K562 (cell line): ENCODE results near the gene CRAT. TPM values are rescaled to one million over a fixed set of nuclear protein-coding genes. Genes with fewer than 3 reads are reported as not detected.

ENCODE experiments used
- ATAC-seq: fragments of 200-7000 bp; cut with Tn5 transposase; 3 replicates; pipeline ENCODE4 v1.9.1; 2020; ENCODE audit warnings: moderate library complexity
- BruUV-seq: library from RNA; stranded (reverse); fragments of 400-500 nt; replicated peaks from 2 replicates; lab custom pipeline; 2021; lab: Mats Ljungman, UMichigan
- CTCF ChIA-PET: fragments of 300-600 bp; formaldehyde crosslinking; extraction: SDS; loops from one replicate; lab custom pipeline; 2021; ENCODE audit warnings: low intra/inter-chr PET ratio; lab: Yijun Ruan, JAX
- POLR2A ChIA-PET: fragments of 300-600, 350-650 bp; sonication (Branson Sonifier 250); formaldehyde crosslinking; extraction: SDS; loops from one replicate; lab custom pipeline; 2021; ENCODE audit warnings: antibody characterized with exemption, inconsistent platforms; lab: Yijun Ruan, JAX
- DNase-seq, 4 experiments: peaks; one replicate each; pipeline versions ENCODE4 v3.0.0 to v3.0.0-alpha.2; 2011 to 2018; ENCODE audit warnings: low spot score in 3 of 4, mixed read lengths in 3 of 4; ENCODE audit errors: extremely low read depth in 1 of 4
- FAIRE-seq: peaks from 2 replicates; lab custom pipeline; 2011; peaks lifted over from hg19 to GRCh38; lab: Jason Lieb, UNC
- H2AFZ ChIP-seq: 2 replicates; pipeline ENCODE4 v1.6.0; 2011; ENCODE audit warnings: low read depth, low read length, control low read depth, inconsistent platforms
- H3K27ac ChIP-seq: fragments of 200-600 bp; 3 replicates; pipeline ENCODE4 v1.8.0; 2011; ENCODE audit warnings: low read depth, mild to moderate bottlenecking, control low read depth, inconsistent platforms, low read length, moderate library complexity, mixed read lengths; ENCODE audit errors: extremely low read depth
- H3K27me3 ChIP-seq, 2 experiments: fragments of 300-600 bp in 1 of 2; 2 replicates in 1 of 2; 3 replicates in 1 of 2; pipeline versions ENCODE4 v1.6.0 to v1.8.0; 2011; ENCODE audit warnings: inconsistent platforms in 2 of 2, low read length in 2 of 2, mild to moderate bottlenecking in 1 of 2, mixed read lengths in 1 of 2, moderate library complexity in 1 of 2; ENCODE audit not compliant: control insufficient read depth in 2 of 2, insufficient read depth in 2 of 2
- H3K36me3 ChIP-seq: fragments of 300-600 bp; 3 replicates; pipeline ENCODE4 v1.8.0; 2011; ENCODE audit warnings: mild to moderate bottlenecking, low read length, inconsistent platforms; ENCODE audit not compliant: control insufficient read depth, insufficient read depth
- H3K4me1 ChIP-seq, 2 experiments: fragments of 200-600 bp in 1 of 2; replicated peaks in 1 of 2; 2 replicates in 1 of 2; 3 replicates in 1 of 2; pipeline versions ENCODE4 v1.5.1 to v1.8.0; 2011; ENCODE audit warnings: inconsistent platforms in 2 of 2, low read length in 2 of 2, mild to moderate bottlenecking in 1 of 2, mixed read lengths in 1 of 2, moderate library complexity in 1 of 2; ENCODE audit not compliant: control insufficient read depth in 2 of 2, insufficient read depth in 2 of 2
- H3K4me2 ChIP-seq: 2 replicates; pipeline ENCODE4 v1.6.1; 2011; ENCODE audit warnings: low read length, control low read depth, inconsistent platforms, mixed read lengths; ENCODE audit not compliant: insufficient read depth
- H3K4me3 ChIP-seq: fragments of 200-600 bp; sonication (generic), shearing (Covaris generic); 2 replicates; pipeline ENCODE4 v1.5.1; 2016; ENCODE audit warnings: control low read depth, inconsistent platforms
- H3K79me2 ChIP-seq: fragments of 200-600 bp; 3 replicates; pipeline ENCODE4 v1.8.0; 2011; ENCODE audit warnings: low read length, inconsistent platforms; ENCODE audit not compliant: control insufficient read depth, insufficient read depth
- H3K9ac ChIP-seq, 2 experiments: 2 replicates each; pipeline versions ENCODE4 v1.6.0 to v1.6.1; 2011; ENCODE audit warnings: low read depth in 2 of 2, low read length in 2 of 2, control low read depth in 1 of 2, inconsistent platforms in 1 of 2, mild to moderate bottlenecking in 1 of 2, mixed read lengths in 1 of 2; ENCODE audit not compliant: insufficient read depth in 1 of 2
- H3K9me1 ChIP-seq: one replicate; pipeline ENCODE4 v1.6.0; 2011; ENCODE audit warnings: inconsistent platforms, mild to moderate bottlenecking, low read length, moderate library complexity; ENCODE audit not compliant: control insufficient read depth, insufficient read depth
- H3K9me3 ChIP-seq: replicated peaks from 2 replicates; pipeline ENCODE4 v1.5.1; 2011; ENCODE audit warnings: low read depth, low read length, inconsistent platforms; ENCODE audit not compliant: control insufficient read depth, insufficient read depth
- H4K20me1 ChIP-seq: replicated peaks from 2 replicates; pipeline ENCODE4 v1.6.1; 2011; ENCODE audit warnings: low read length, inconsistent platforms, mixed read lengths; ENCODE audit not compliant: control insufficient read depth, insufficient read depth
- E2F4 ChIP-seq: sonication (generic); formaldehyde crosslinking; IDR thresholded peaks from 2 replicates; pipeline ENCODE4 v1.8.0; 2022; ENCODE audit warnings: mild to moderate bottlenecking, low read depth, missing genetic modification reagents
- KLF1 ChIP-seq: fragments of 450-650 bp; IDR thresholded peaks from 2 replicates; pipeline ENCODE4 v1.6.1; 2016; ENCODE audit warnings: missing genetic modification characterization, missing compliant biosample characterization
- NCOR1 ChIP-seq: fragments of 450-650 bp; IDR thresholded peaks from 2 replicates; pipeline ENCODE4 v1.6.1; 2016; ENCODE audit warnings: mild to moderate bottlenecking, moderate library complexity
- NFATC3 ChIP-seq: fragments of 450-650 bp; IDR thresholded peaks from 2 replicates; pipeline ENCODE4 v1.6.1; 2017; ENCODE audit warnings: mild to moderate bottlenecking
- NFIC ChIP-seq: fragments of 450-650 bp; IDR thresholded peaks from 2 replicates; pipeline ENCODE4 v1.6.1; 2017; ENCODE audit warnings: mild to moderate bottlenecking, inconsistent platforms
- TAL1 ChIP-seq: fragments of 450-650 bp; IDR thresholded peaks from 2 replicates; pipeline ENCODE4 v1.6.1; 2016; ENCODE audit warnings: mild to moderate bottlenecking
- TFAP4 ChIP-seq: sonication (generic); formaldehyde crosslinking; IDR thresholded peaks from 2 replicates; pipeline ENCODE4 v1.8.0; 2022; ENCODE audit warnings: missing genetic modification reagents, mild to moderate bottlenecking, moderate library complexity, borderline replicate concordance
- ZBED1 ChIP-seq: IDR thresholded peaks from 2 replicates; pipeline ENCODE4 v1.6.1; 2014
- ZC3H4 ChIP-seq: sonication (generic); formaldehyde crosslinking; IDR thresholded peaks from 2 replicates; pipeline ENCODE4 v1.9.0; 2021; ENCODE audit warnings: missing genetic modification reagents, borderline replicate concordance
- ZNF174 ChIP-seq: fragments of 250-450 bp; sonication (Bioruptor Pico); IDR thresholded peaks from 2 replicates; pipeline ENCODE4 v1.4.0; 2020; ENCODE audit warnings: mild to moderate bottlenecking
- ZNF212 ChIP-seq: fragments of 450-650 bp; formaldehyde crosslinking; IDR thresholded peaks from 2 replicates; pipeline ENCODE4 v1.4.0; 2020; ENCODE audit warnings: mild to moderate bottlenecking
- WGBS: fragments of 100-300 bp; shearing (Covaris generic); methylation state at CpG from one replicate; pipeline ENCODE4 v1.1.6; 2016; ENCODE audit warnings: low coverage, mixed read lengths; ENCODE audit not compliant: insufficient coverage; ENCODE audit errors: missing lambda C conversion rate; 5-methylcytosine and 5-hydroxymethylcytosine counted together
- in situ Hi-C: fragments of 300-500 bp; cut with MboI; formaldehyde crosslinking; loops from 4 replicates; pipeline ENCODE4 v1.15.0; 2018; ENCODE audit warnings: inconsistent platforms, mixed read lengths
- intact Hi-C: fragments of 100-400 bp; cut with micrococcal nuclease; formaldehyde crosslinking; loops from 2 replicates; pipeline ENCODE4 v1.14.2; 2022
- polyA plus RNA-seq, 8 experiments: library from polyadenylated mRNA; depleted of rRNA in 4 of 8; stranded (reverse) in 5 of 8; unstranded in 3 of 8; fragments of >200 nt; fragmentation: Nextera tagmentation in 2 of 8; fragmentation: Illumina TruSeq in 1 of 8; extraction: Ambion mirVana in 2 of 8; extraction: Trizol in 1 of 8; gene quantifications; 2 replicates each; pipeline versions ENCODE4 v1.2.1 to v1.2.3, GENCODE V29; 2011 to 2014; ENCODE audit warnings: inconsistent platforms in 1 of 8, missing spikeins in 1 of 8
- total RNA-seq, 7 experiments: library from RNA; depleted of rRNA in 6 of 7; stranded (reverse); fragments of >200 nt in 6 of 7; fragmentation: Illumina TruSeq in 2 of 7; extraction: Trizol in 2 of 7; gene quantifications; 2 replicates each; pipeline versions ENCODE4 v1.2.1 to v1.2.3, GENCODE V29; 2011 to 2021; ENCODE audit warnings: low replicate concordance in 1 of 7

The CRAT gene
- total and polyA plus RNA-seq, 9 of the 15 experiments (the other 6 are each of a cell fraction or from before 2014, with no cell fraction given) = 0.20 to 13.8 (median 5.4) TPM

- 78% methylated on average over 4 of the region's 4 CpGs for WGBS
- no peaks in the 10 kb centered on the region for H3K27me3 ChIP-seq
- H3K9me1 ChIP-seq = no peaks in the 10 kb centered on the region
- H3K79me2 ChIP-seq = peaks cover 48% of the 10 kb centered on the region
- no peaks in the 10 kb centered on the region for H3K9me3 ChIP-seq
- H3K27ac ChIP-seq = no peak overlapping the region
- peaks cover 34% of the 10 kb centered on the region; the same call in 2 of the 3 replicates for H3K36me3 ChIP-seq
- H3K4me2 ChIP-seq = no peak overlapping the region
- peaks cover 4 to 13% of the 10 kb centered on the region in 2 experiments for H3K4me1 ChIP-seq
- in situ Hi-C loops = no loop called here
- no peak overlapping the region for H3K4me3 ChIP-seq
- DNase-seq = no peak
- peak; percentile 75; the same call in 1 of the 2 replicates for TF ChIP-seq NFIC
- no peak for TF ChIP-seq NFATC3
- no peak overlapping the region for H3K9ac ChIP-seq
- ChIA-PET CTCF (no interaction called here), POLR2A (no interaction called here)
- ATAC-seq = no peak
- intact Hi-C loops = no loop called here
- peaks cover 3% of the 10 kb centered on the region; the same call in 1 of the 2 replicates for H4K20me1 ChIP-seq
- FAIRE-seq = peak; percentile 44
- BruUV-seq = no TSS peak
- no peak overlapping the region for H2AFZ ChIP-seq
These were observed 8.2 kb upstream of the CRAT start for GRCh38 chr9:129118799-129119198.

GRCh38 chr9:129113645-129114304 is 3.2 kb upstream of the CRAT start:
- H3K4me1 ChIP-seq = peaks cover 23 to 42% of the 10 kb centered on the region in 2 experiments
- no peaks in the 10 kb centered on the region for H3K9me3 ChIP-seq
- no peak overlapping the region for H3K4me3 ChIP-seq
- H4K20me1 ChIP-seq = peaks cover 3% of the 10 kb centered on the region; the same call in 1 of the 2 replicates
- peak overlapping the region; percentile 1; the same call in 1 of the 2 replicates for H3K4me2 ChIP-seq
- intact Hi-C loops = loop anchor here (5.0 kb wide), 1 partner anchor 86 kb away; the partner anchor contains the start of gene SH3GLB2
- DNase-seq (peak in 2 of 4 experiments; percentile 56 to 75), FAIRE-seq (peak; percentile 84), ATAC-seq (no peak)
- no peaks in the 10 kb centered on the region for H3K9me1 ChIP-seq
- no peak overlapping the region for H2AFZ ChIP-seq
- no peak overlapping the region for H3K27ac ChIP-seq
- no TSS peak for BruUV-seq
- ChIA-PET POLR2A (interaction anchor here (1.4 to 5.3 kb wide), 2 partner anchors 11 to 17 kb away, joined by 5 to 35 read pairs; no protein-coding TSS in a partner anchor), CTCF (no interaction called here)
- in situ Hi-C loops = no loop called here
- H3K36me3 ChIP-seq = peaks cover 3% of the 10 kb centered on the region; the same call in 1 of the 3 replicates
- H3K79me2 ChIP-seq = peaks cover 73% of the 10 kb centered on the region
- peak overlapping the region in 1 of 2 experiments; percentile 0; a peak in 1 of 4 replicates for H3K9ac ChIP-seq
- H3K27me3 ChIP-seq = no peaks in the 10 kb centered on the region
- 37% methylated on average over 17 of the region's 17 CpGs for WGBS
- TF ChIP-seq TFAP4 = no peak
- no peak for TF ChIP-seq KLF1
- TF ChIP-seq ZC3H4 (CRISPR knock-in tag) = no peak
- no peak for TF ChIP-seq ZNF212
- no peak for TF ChIP-seq ZBED1
- peak; percentile 79 for TF ChIP-seq TAL1
- TF ChIP-seq ZNF174 = no peak
- no peak for TF ChIP-seq E2F4 (CRISPR knock-in tag)
- TF ChIP-seq NCOR1 = peak; percentile 77
